GM15510 (cell line): ENCODE data around the gene ARID1B.

Experiments used
- POLR2A ChIP-seq: IDR thresholded peaks from 3 replicates; pipeline ENCODE4 v1.6.1; 2011; ENCODE audit warnings: borderline replicate concordance; ENCODE audit not compliant: insufficient read length; ENCODE audit errors: extremely low read depth

Gene ARID1B

GRCh38 chr6:156780102-156780641, 3.0 kb downstream of the ARID1B start:
- TF ChIP-seq POLR2A, result peak; percentile 46

- no peak for TF ChIP-seq POLR2A
These were observed 4.0 kb downstream of the ARID1B start for GRCh38 chr6:156780962-156781853.

- no peak for TF ChIP-seq POLR2A
These were observed 4.9 kb downstream of the ARID1B start for GRCh38 chr6:156781861-156782631.

GRCh38 chr6:156782691-156783320, 5.6 kb downstream of the ARID1B start:
- no peak for TF ChIP-seq POLR2A

- TF ChIP-seq POLR2A, result no peak
These were observed 6.8 kb downstream of the ARID1B start for GRCh38 chr6:156783958-156784357.

GRCh38 chr6:156786652-156787051, 9.5 kb downstream of the ARID1B start:
- TF ChIP-seq POLR2A, result no peak

- TF ChIP-seq POLR2A, result no peak
These were observed 10.7 kb downstream of the ARID1B start for GRCh38 chr6:156787569-156788492.

- no peak for TF ChIP-seq POLR2A
These were observed 12.1 kb downstream of the ARID1B start for GRCh38 chr6:156789081-156789943.

- TF ChIP-seq POLR2A, result no peak
These were observed 13.6 kb downstream of the ARID1B start for GRCh38 chr6:156790711-156791319.

GRCh38 chr6:156791320-156791850, 14.2 kb downstream of the ARID1B start:
- no peak for TF ChIP-seq POLR2A

- no peak for TF ChIP-seq POLR2A
These were observed 16.0 kb downstream of the ARID1B start for GRCh38 chr6:156793200-156793599.

GRCh38 chr6:156794546-156795354, 17.6 kb downstream of the ARID1B start:
- TF ChIP-seq POLR2A, result no peak

- no peak for TF ChIP-seq POLR2A
These were observed 18.6 kb downstream of the ARID1B start for GRCh38 chr6:156795825-156796224.
